Trophoblast cell (in vitro differentiated cells and primary cell): ENCODE data around the gene RMDN2.

Experiments
- DNase-seq, 2 donors: peaks; one replicate each; pipeline ENCODE4 v3.0.0-alpha.2; 2016
- H2AFZ ChIP-seq: 2 replicates; pipeline ENCODE4 v1.6.1; 2013; ENCODE audit warnings: low read length, moderate library complexity, mild to moderate bottlenecking; ENCODE audit not compliant: insufficient read depth, poor library complexity
- H2AK5ac ChIP-seq: 2 replicates; pipeline ENCODE4 v1.6.1; 2013; ENCODE audit warnings: mild to moderate bottlenecking, low read length
- H2BK120ac ChIP-seq: 2 replicates; pipeline ENCODE4 v1.6.1; 2013; ENCODE audit warnings: low read length, mild to moderate bottlenecking, moderate library complexity; ENCODE audit not compliant: insufficient read depth, poor library complexity
- H2BK12ac ChIP-seq: 2 replicates; pipeline ENCODE4 v1.6.1; 2013; ENCODE audit warnings: mild to moderate bottlenecking, low read length, moderate library complexity
- H2BK5ac ChIP-seq: 2 replicates; pipeline ENCODE4 v1.6.1; 2013; ENCODE audit warnings: low read length, low read depth, moderate library complexity, mild to moderate bottlenecking; ENCODE audit not compliant: poor library complexity
- H3K14ac ChIP-seq: 2 replicates; pipeline ENCODE4 v1.6.1; 2013; ENCODE audit warnings: mild to moderate bottlenecking, low read length
- H3K18ac ChIP-seq: 2 replicates; pipeline ENCODE4 v1.6.1; 2013; ENCODE audit warnings: mild to moderate bottlenecking, low read length
- H3K23ac ChIP-seq: 2 replicates; pipeline ENCODE4 v1.6.1; 2013; ENCODE audit warnings: low read length
- H3K27ac ChIP-seq: 2 replicates; pipeline ENCODE4 v1.5.1; 2013; ENCODE audit warnings: low read depth, mild to moderate bottlenecking, inconsistent platforms, low read length, moderate library complexity
- H3K27me3 ChIP-seq: 2 replicates; pipeline ENCODE4 v1.6.1; 2013; ENCODE audit warnings: inconsistent platforms, mild to moderate bottlenecking, low read length, moderate library complexity; ENCODE audit not compliant: insufficient read depth
- H3K36me3 ChIP-seq, 2 experiments: 1 replicate in 1 of 2; 2 replicates in 1 of 2; pipeline ENCODE4 v1.6.1; 2013; ENCODE audit warnings: low read length in 2 of 2, mild to moderate bottlenecking in 2 of 2, moderate library complexity in 1 of 2; ENCODE audit not compliant: insufficient read depth in 2 of 2, control insufficient read depth in 1 of 2
- H3K4ac ChIP-seq: 2 replicates; pipeline ENCODE4 v1.6.1; 2013; ENCODE audit warnings: low read depth, mild to moderate bottlenecking, low read length, moderate library complexity
- H3K4me1 ChIP-seq, 2 experiments: 1 replicate in 1 of 2; 2 replicates in 1 of 2; pipeline ENCODE4 v1.6.1; 2013; ENCODE audit warnings: low read length in 2 of 2, mild to moderate bottlenecking in 2 of 2, moderate library complexity in 1 of 2; ENCODE audit not compliant: insufficient read depth in 2 of 2, control insufficient read depth in 1 of 2
- H3K4me2 ChIP-seq: 2 replicates; pipeline ENCODE4 v1.6.1; 2013; ENCODE audit warnings: inconsistent platforms, mild to moderate bottlenecking, low read length, moderate library complexity
- H3K4me3 ChIP-seq: 2 replicates; pipeline ENCODE4 v1.5.1; 2013; ENCODE audit warnings: mild to moderate bottlenecking, low read depth, low read length, inconsistent platforms
- H3K79me1 ChIP-seq: one replicate; pipeline ENCODE4 v1.6.1; 2013; ENCODE audit warnings: low read length
- H3K79me2 ChIP-seq: 2 replicates; pipeline ENCODE4 v1.6.1; 2013; ENCODE audit warnings: low read length, mild to moderate bottlenecking; ENCODE audit not compliant: control insufficient read depth, insufficient read depth, poor library complexity
- H3K9ac ChIP-seq: 2 replicates; pipeline ENCODE4 v1.6.1; 2013; ENCODE audit warnings: mild to moderate bottlenecking, low read length
- H3K9me3 ChIP-seq: 2 replicates; pipeline ENCODE4 v1.6.1; 2013; ENCODE audit warnings: low read depth, mild to moderate bottlenecking, control low read depth, inconsistent platforms, low read length; ENCODE audit not compliant: insufficient read depth
- H4K12ac ChIP-seq: 2 replicates; pipeline ENCODE4 v1.6.1; 2013; ENCODE audit warnings: low read depth, mild to moderate bottlenecking, low read length, moderate library complexity
- H4K8ac ChIP-seq: 2 replicates; pipeline ENCODE4 v1.6.1; 2013; ENCODE audit warnings: low read depth, mild to moderate bottlenecking, low read length, moderate library complexity
- H4K91ac ChIP-seq: one replicate; pipeline ENCODE4 v1.6.1; 2013; ENCODE audit warnings: low read depth, mild to moderate bottlenecking, low read length, moderate library complexity
- WGBS: extraction: QIAGEN DNeasy Blood & Tissue Kit; methylation state at CpG from one replicate; pipeline ENCODE4 v1.1.7; 2013; ENCODE audit warnings: missing lambda C conversion rate; ENCODE audit not compliant: insufficient read length, insufficient coverage; ENCODE audit errors: extremely low coverage; 5-methylcytosine and 5-hydroxymethylcytosine counted together

Gene RMDN2

GRCh38 chr2:37883518-37883917, 41.6 kb upstream of the RMDN2 start:
- no peak overlapping the region for H3K14ac ChIP-seq
- H3K79me1 ChIP-seq: no peaks in the 10 kb centered on the region
- H3K18ac ChIP-seq: no peak overlapping the region
- no peak overlapping the region for H3K23ac ChIP-seq
- no peak overlapping the region for H4K12ac ChIP-seq
- H4K8ac ChIP-seq: no peak overlapping the region
- H3K9me3 ChIP-seq: no peaks in the 10 kb centered on the region
- H2BK120ac ChIP-seq: no peak overlapping the region
- no peak overlapping the region for H3K4me2 ChIP-seq
- no peak overlapping the region for H2AK5ac ChIP-seq
- no peak overlapping the region for H4K91ac ChIP-seq
- no peaks in the 10 kb centered on the region for H3K4me1 ChIP-seq
- no CpG with 5 or more reads among the region's 2 CpGs for WGBS
- H3K9ac ChIP-seq: no peak overlapping the region
- H3K79me2 ChIP-seq: no peaks in the 10 kb centered on the region
- H2BK5ac ChIP-seq: no peak overlapping the region
- H3K27me3 ChIP-seq: no peaks in the 10 kb centered on the region
- H3K4ac ChIP-seq: no peak overlapping the region
- no peak overlapping the region for H2AFZ ChIP-seq
- DNase-seq: no peak
- H3K4me3 ChIP-seq: no peak overlapping the region
- H3K36me3 ChIP-seq: no peaks in the 10 kb centered on the region
- H3K27ac ChIP-seq: no peak overlapping the region
- H2BK12ac ChIP-seq: no peak overlapping the region

GRCh38 chr2:37885329-37885993, 39.6 kb upstream of the RMDN2 start:
- Histone ChIP-seq H4K8ac (no peak overlapping the region), H2BK5ac (no peak overlapping the region), H3K4me2 (no peak overlapping the region), H3K4me1 (no peaks in the 10 kb centered on the region), H3K9ac (no peak overlapping the region), H2BK120ac (no peak overlapping the region), H3K9me3 (no peaks in the 10 kb centered on the region), H3K18ac (no peak overlapping the region), H3K4ac (no peak overlapping the region), H3K23ac (no peak overlapping the region), H3K27ac (no peak overlapping the region), H3K4me3 (no peak overlapping the region), H4K12ac (no peak overlapping the region), H3K14ac (no peak overlapping the region), H3K79me1 (no peaks in the 10 kb centered on the region), H4K91ac (no peak overlapping the region), H2BK12ac (no peak overlapping the region), H3K79me2 (no peaks in the 10 kb centered on the region), H2AK5ac (no peak overlapping the region), H2AFZ (no peak overlapping the region), H3K27me3 (no peaks in the 10 kb centered on the region), H3K36me3 (no peaks in the 10 kb centered on the region)
- WGBS: no CpG with 5 or more reads among the region's 3 CpGs
- DNase-seq: no peak

GRCh38 chr2:37886745-37887144, 38.3 kb upstream of the RMDN2 start:
- WGBS: no CpG with 5 or more reads among the region's 5 CpGs
- H3K18ac ChIP-seq: no peak overlapping the region
- no peaks in the 10 kb centered on the region for H3K79me2 ChIP-seq
- H4K8ac ChIP-seq: no peak overlapping the region
- H3K14ac ChIP-seq: no peak overlapping the region
- H2AK5ac ChIP-seq: no peak overlapping the region
- H2BK12ac ChIP-seq: no peak overlapping the region
- DNase-seq: no peak
- no peaks in the 10 kb centered on the region for H3K9me3 ChIP-seq
- no peak overlapping the region for H2BK120ac ChIP-seq
- no peak overlapping the region for H4K91ac ChIP-seq
- H3K27me3 ChIP-seq: no peaks in the 10 kb centered on the region
- no peak overlapping the region for H3K4me2 ChIP-seq
- no peak overlapping the region for H4K12ac ChIP-seq
- H3K4me1 ChIP-seq: no peaks in the 10 kb centered on the region
- no peaks in the 10 kb centered on the region for H3K79me1 ChIP-seq
- H3K9ac ChIP-seq: no peak overlapping the region
- no peak overlapping the region for H3K23ac ChIP-seq
- no peak overlapping the region for H2AFZ ChIP-seq
- no peaks in the 10 kb centered on the region for H3K36me3 ChIP-seq
- no peak overlapping the region for H3K4me3 ChIP-seq
- H3K27ac ChIP-seq: no peak overlapping the region
- H3K4ac ChIP-seq: no peak overlapping the region
- no peak overlapping the region for H2BK5ac ChIP-seq

GRCh38 chr2:37887286-37887685, 37.8 kb upstream of the RMDN2 start:
- no peak overlapping the region for H3K18ac ChIP-seq
- H4K91ac ChIP-seq: no peak overlapping the region
- no peak overlapping the region for H3K23ac ChIP-seq
- no peak for DNase-seq
- H3K4me3 ChIP-seq: no peak overlapping the region
- no peaks in the 10 kb centered on the region for H3K79me2 ChIP-seq
- H2BK5ac ChIP-seq: no peak overlapping the region
- no peak overlapping the region for H3K14ac ChIP-seq
- no peaks in the 10 kb centered on the region for H3K9me3 ChIP-seq
- H3K27me3 ChIP-seq: no peaks in the 10 kb centered on the region
- no peaks in the 10 kb centered on the region for H3K4me1 ChIP-seq
- no peak overlapping the region for H3K27ac ChIP-seq
- no peaks in the 10 kb centered on the region for H3K79me1 ChIP-seq
- no peak overlapping the region for H3K9ac ChIP-seq
- no peak overlapping the region for H3K4me2 ChIP-seq
- no peak overlapping the region for H4K8ac ChIP-seq
- H2AFZ ChIP-seq: no peak overlapping the region
- H3K36me3 ChIP-seq: no peaks in the 10 kb centered on the region
- no peak overlapping the region for H2BK120ac ChIP-seq
- no peak overlapping the region for H2AK5ac ChIP-seq
- no peak overlapping the region for H4K12ac ChIP-seq
- H2BK12ac ChIP-seq: no peak overlapping the region
- H3K4ac ChIP-seq: no peak overlapping the region
- no CpG with 5 or more reads among the region's 4 CpGs for WGBS
